Activated CD4-positive, alpha-beta T cell treated with anti-CD3 and anti-CD28 coated beads, Interleukin-2, amount 10 ng/mL, durations not matched to agents 7 days and 5 days (primary cell): ENCODE measurements around the gene XPA. TPM values are rescaled to one million over a fixed set of nuclear protein-coding genes. Genes with fewer than 3 reads are reported as not detected.

Source experiments
- CTCF ChIA-PET: fragments of 350-600 bp; sonication (Branson Sonifier 250); formaldehyde crosslinking; loops from one replicate; lab custom pipeline; 2021; ENCODE audit warnings: antibody characterized with exemption; lab: Charles Lee
- POLR2A ChIA-PET: fragments of 350-600 bp; sonication (Branson Sonifier 250); formaldehyde crosslinking; loops from one replicate; lab custom pipeline; 2021; ENCODE audit warnings: antibody characterized with exemption; lab: Charles Lee
- DNase-seq: peaks from one replicate; pipeline ENCODE4 v3.0.0-alpha.2; 2020
- H3K27ac Mint-ChIP-seq: one replicate; pipeline ENCODE4 v1.8.0; 2021; ENCODE audit warnings: mild to moderate bottlenecking, moderate library complexity, mixed read lengths
- H3K27me3 Mint-ChIP-seq: one replicate; pipeline ENCODE4 v1.8.0; 2021; ENCODE audit warnings: mixed read lengths
- H3K36me3 Mint-ChIP-seq: one replicate; pipeline ENCODE4 v1.8.0; 2021; ENCODE audit warnings: low read depth, mixed read lengths
- H3K4me1 Mint-ChIP-seq: one replicate; pipeline ENCODE4 v1.8.0; 2021; ENCODE audit warnings: mixed read lengths
- H3K4me3 Mint-ChIP-seq: one replicate; pipeline ENCODE4 v1.8.0; 2021; ENCODE audit warnings: mild to moderate bottlenecking, moderate library complexity, mixed read lengths
- H3K9me3 Mint-ChIP-seq: one replicate; pipeline ENCODE4 v1.8.0; 2021; ENCODE audit warnings: mixed read lengths
- total RNA-seq, 2 experiments: library from RNA; stranded (reverse); gene quantifications; one replicate each; pipeline ENCODE4 v1.2.3, GENCODE V29; 2021

The XPA gene
- total RNA-seq, 2 experiments from 2014 or later = 15.5 to 15.8 TPM

- peaks cover 18% of the 10 kb centered on the region for H3K4me1 Mint-ChIP-seq
- POLR2A ChIA-PET = no interaction called here
- H3K27ac Mint-ChIP-seq = no peak overlapping the region
- CTCF ChIA-PET = no interaction called here
- no peaks in the 10 kb centered on the region for H3K9me3 Mint-ChIP-seq
- peaks cover 68% of the 10 kb centered on the region for H3K36me3 Mint-ChIP-seq
- H3K4me3 Mint-ChIP-seq = no peak overlapping the region
- no peak for DNase-seq
- H3K27me3 Mint-ChIP-seq = no peaks in the 10 kb centered on the region
These were observed 28.7 kb downstream of the XPA start for GRCh38 chr9:97668485-97668884.

GRCh38 chr9:97666907-97667686, 30.0 kb downstream of the XPA start:
- CTCF ChIA-PET = interaction anchor here (0.5 to 1.4 kb wide), 3 partner anchors 9 to 78 kb away, joined by 3 to 4 read pairs (median 3); no protein-coding TSS in a partner anchor

DNA sequence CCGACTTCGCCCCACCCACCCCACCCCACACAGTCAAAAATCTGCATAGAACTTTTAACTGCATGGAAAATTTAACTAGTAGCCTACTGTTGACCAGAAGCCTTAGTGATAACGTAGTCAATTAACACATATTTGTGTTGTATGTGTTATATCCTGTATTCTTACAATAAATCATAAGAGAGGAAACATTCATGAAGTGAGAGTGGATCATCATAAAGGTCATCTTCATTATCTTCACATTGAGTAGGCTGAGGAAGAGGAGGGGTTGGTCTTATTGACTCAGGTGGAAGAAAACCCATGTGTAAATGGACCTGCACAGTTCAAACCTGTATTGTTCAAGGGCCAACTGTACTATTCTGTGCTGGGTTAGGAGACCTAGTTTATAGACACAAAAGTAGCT, 31.4 kb downstream of the XPA start:
- Mint-ChIP-seq H3K27me3 (no peaks in the 10 kb centered on the region), H3K4me3 (no peak overlapping the region), H3K36me3 (peaks cover 76% of the 10 kb centered on the region), H3K9me3 (no peaks in the 10 kb centered on the region), H3K27ac (no peak overlapping the region), H3K4me1 (peaks cover 18% of the 10 kb centered on the region)
- no peak for DNase-seq
- ChIA-PET CTCF (no interaction called here), POLR2A (no interaction called here)

More at GRCh38 chr9:97666907-97667686, 30.0 kb downstream of the XPA start:
- peak overlapping the region; percentile 7 for H3K27ac Mint-ChIP-seq
- H3K27me3 Mint-ChIP-seq = no peaks in the 10 kb centered on the region
- no peak overlapping the region for H3K4me3 Mint-ChIP-seq
- peaks cover 78% of the 10 kb centered on the region for H3K36me3 Mint-ChIP-seq
- no peaks in the 10 kb centered on the region for H3K9me3 Mint-ChIP-seq
- H3K4me1 Mint-ChIP-seq = peaks cover 18% of the 10 kb centered on the region
- POLR2A ChIA-PET = no interaction called here
- DNase-seq = no peak

GRCh38 chr9:97660847-97661246, 36.3 kb downstream of the XPA start:
- Mint-ChIP-seq H3K9me3 (no peaks in the 10 kb centered on the region), H3K36me3 (peaks cover 79% of the 10 kb centered on the region), H3K4me3 (no peak overlapping the region), H3K27ac (no peak overlapping the region), H3K27me3 (no peaks in the 10 kb centered on the region), H3K4me1 (peaks cover 6% of the 10 kb centered on the region)
- POLR2A ChIA-PET = no interaction called here
- no peak for DNase-seq
- CTCF ChIA-PET = interaction anchor here (0.6 kb wide), 1 partner anchor 611 kb away, joined by 3 read pairs; no protein-coding TSS in a partner anchor

DNA sequence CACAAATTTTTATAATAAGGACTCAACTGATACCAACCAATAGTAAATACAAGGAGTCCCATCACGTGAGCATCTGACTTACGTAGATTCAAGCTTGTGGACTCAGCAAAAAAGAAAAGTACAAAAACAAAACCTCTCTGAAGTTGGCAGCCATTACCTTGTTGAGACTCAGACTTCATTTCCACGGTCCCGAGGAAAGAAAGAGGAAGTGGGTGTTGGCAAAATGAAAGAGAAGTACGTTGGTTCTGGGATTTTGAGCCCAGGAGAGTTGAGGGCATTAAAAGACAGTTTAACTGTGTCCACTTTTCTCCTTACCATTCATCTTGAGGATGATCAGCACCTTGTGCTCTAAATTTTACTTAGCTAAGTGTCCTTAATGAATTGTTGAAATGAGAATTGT, 36.8 kb downstream of the XPA start:
- POLR2A ChIA-PET = no interaction called here
- DNase-seq = no peak
- peaks cover 5% of the 10 kb centered on the region for H3K4me1 Mint-ChIP-seq
- peaks cover 81% of the 10 kb centered on the region for H3K36me3 Mint-ChIP-seq
- H3K4me3 Mint-ChIP-seq = no peak overlapping the region
- CTCF ChIA-PET = no interaction called here
- no peaks in the 10 kb centered on the region for H3K9me3 Mint-ChIP-seq
- H3K27ac Mint-ChIP-seq = no peak overlapping the region
- no peaks in the 10 kb centered on the region for H3K27me3 Mint-ChIP-seq

GRCh38 chr9:97659771-97660170, 37.4 kb downstream of the XPA start:
- Mint-ChIP-seq H3K4me1 (peaks cover 5% of the 10 kb centered on the region), H3K9me3 (no peaks in the 10 kb centered on the region), H3K4me3 (no peak overlapping the region), H3K36me3 (peaks cover 81% of the 10 kb centered on the region), H3K27me3 (no peaks in the 10 kb centered on the region), H3K27ac (no peak overlapping the region)
- no peak for DNase-seq
- ChIA-PET POLR2A (no interaction called here), CTCF (interaction anchor here (0.7 to 1.0 kb wide), 2 partner anchors 15 to 20 kb away, joined by 3 read pairs; no protein-coding TSS in a partner anchor)

GRCh38 chr9:97658707-97659106, 38.4 kb downstream of the XPA start:
- Mint-ChIP-seq H3K9me3 (no peaks in the 10 kb centered on the region), H3K36me3 (peaks cover 80% of the 10 kb centered on the region), H3K4me1 (peaks cover 2% of the 10 kb centered on the region), H3K27ac (no peak overlapping the region), H3K27me3 (no peaks in the 10 kb centered on the region), H3K4me3 (no peak overlapping the region)
- DNase-seq = no peak
- CTCF ChIA-PET = no interaction called here
- POLR2A ChIA-PET = no interaction called here

DNA sequence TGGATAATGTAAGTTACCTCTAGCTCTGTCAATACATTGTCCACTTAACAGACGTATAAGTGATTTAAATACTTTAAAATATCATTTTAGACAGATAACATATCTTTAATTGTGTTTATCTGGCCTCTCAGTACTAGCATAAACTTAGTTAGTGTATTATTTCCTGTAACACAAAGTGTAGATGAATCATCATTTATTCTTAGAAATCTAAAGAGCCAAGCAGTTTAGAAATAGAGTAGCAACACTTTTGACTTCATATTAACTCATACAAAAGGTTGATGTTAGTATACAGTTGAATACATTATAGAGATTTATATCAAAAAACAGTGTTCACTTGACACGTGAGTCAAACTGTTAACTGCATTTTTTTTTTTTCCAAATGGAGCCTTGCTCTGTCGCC, 45.5 kb downstream of the XPA start:
- DNase-seq = no peak
- H3K36me3 Mint-ChIP-seq = peaks cover 51% of the 10 kb centered on the region
- H3K27ac Mint-ChIP-seq = no peak overlapping the region
- H3K4me1 Mint-ChIP-seq = peaks cover 6% of the 10 kb centered on the region
- H3K4me3 Mint-ChIP-seq = no peak overlapping the region
- ChIA-PET CTCF (interaction anchor here (1.6 kb wide), 1 partner anchor 28 kb away, joined by 3 read pairs; no protein-coding TSS in a partner anchor), POLR2A (no interaction called here)
- H3K9me3 Mint-ChIP-seq = no peaks in the 10 kb centered on the region
- H3K27me3 Mint-ChIP-seq = no peaks in the 10 kb centered on the region

GRCh38 chr9:97647996-97648395, 49.1 kb downstream of the XPA start:
- no peak for DNase-seq
- Mint-ChIP-seq H3K27me3 (no peaks in the 10 kb centered on the region), H3K9me3 (no peaks in the 10 kb centered on the region), H3K4me1 (peaks cover 6% of the 10 kb centered on the region), H3K27ac (no peak overlapping the region), H3K4me3 (no peak overlapping the region), H3K36me3 (peaks cover 41% of the 10 kb centered on the region)
- ChIA-PET CTCF (interaction anchor here (1.0 kb wide), 1 partner anchor 15 kb away, joined by 5 read pairs; no protein-coding TSS in a partner anchor), POLR2A (no interaction called here)

GRCh38 chr9:97645720-97646119, 51.4 kb downstream of the XPA start:
- Mint-ChIP-seq H3K9me3 (no peaks in the 10 kb centered on the region), H3K4me3 (no peak overlapping the region), H3K27ac (no peak overlapping the region), H3K4me1 (peaks cover 2% of the 10 kb centered on the region), H3K36me3 (peaks cover 44% of the 10 kb centered on the region), H3K27me3 (no peaks in the 10 kb centered on the region)
- DNase-seq = no peak
- ChIA-PET CTCF (interaction anchor here (0.6 to 1.6 kb wide), 5 partner anchors 9 to 227 kb away, joined by 3 to 4 read pairs (median 3); partner anchors contain the start of gene NCBP1), POLR2A (no interaction called here)

DNA sequence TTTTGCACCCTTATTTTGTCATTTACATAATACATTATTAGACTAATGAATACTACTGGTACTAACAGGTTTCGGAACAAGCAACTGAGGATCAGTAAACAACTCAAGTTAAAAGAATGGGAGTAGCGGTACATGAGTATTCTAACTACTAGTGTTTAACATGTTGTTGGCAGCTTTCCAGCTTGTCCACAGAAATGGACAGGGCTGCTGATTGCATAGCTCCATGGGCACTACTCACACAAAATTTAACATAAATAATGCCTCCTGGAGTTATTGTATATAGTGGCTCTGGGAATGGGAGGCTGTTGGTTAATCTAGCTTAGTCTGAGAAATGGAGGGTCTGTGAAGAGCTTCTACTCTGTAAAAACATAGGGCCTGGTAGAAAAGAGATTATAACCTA, 56.8 kb downstream of the XPA start:
- H3K9me3 Mint-ChIP-seq = no peaks in the 10 kb centered on the region
- POLR2A ChIA-PET = no interaction called here
- H3K36me3 Mint-ChIP-seq = peaks cover 42% of the 10 kb centered on the region
- peaks cover 38% of the 10 kb centered on the region for H3K4me1 Mint-ChIP-seq
- no peak overlapping the region for H3K27ac Mint-ChIP-seq
- H3K27me3 Mint-ChIP-seq = no peaks in the 10 kb centered on the region
- DNase-seq = no peak
- CTCF ChIA-PET = interaction anchor here (0.6 to 1.3 kb wide), 2 partner anchors 9 to 19 kb away, joined by 3 read pairs; no protein-coding TSS in a partner anchor
- H3K4me3 Mint-ChIP-seq = no peak overlapping the region

DNA sequence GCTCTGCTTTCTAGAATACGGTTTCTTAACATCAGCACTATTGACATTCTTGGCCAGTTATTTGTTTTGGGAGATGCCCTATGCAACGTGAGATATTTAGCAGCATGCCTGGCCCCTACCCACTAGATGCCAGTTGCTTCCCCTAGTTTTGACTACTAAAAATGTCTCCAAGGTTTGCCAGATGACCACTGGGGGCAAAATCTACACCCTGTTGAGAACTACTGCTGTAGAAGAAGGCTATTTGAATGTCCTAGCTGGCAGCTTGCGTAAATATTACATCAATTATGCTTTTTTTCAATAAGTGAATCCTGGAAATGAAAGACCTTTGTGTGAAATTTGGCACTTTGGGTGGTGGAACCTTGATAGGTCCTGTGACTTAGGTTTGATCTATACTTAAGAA, 58.5 kb downstream of the XPA start:
- H3K27me3 Mint-ChIP-seq = no peaks in the 10 kb centered on the region
- H3K27ac Mint-ChIP-seq = no peak overlapping the region
- ChIA-PET POLR2A (no interaction called here), CTCF (interaction anchor here (0.8 to 1.4 kb wide), 3 partner anchors 9 to 782 kb away, joined by 3 to 4 read pairs (median 3); no protein-coding TSS in a partner anchor)
- H3K4me1 Mint-ChIP-seq = peaks cover 48% of the 10 kb centered on the region
- no peak overlapping the region for H3K4me3 Mint-ChIP-seq
- no peak for DNase-seq
- H3K9me3 Mint-ChIP-seq = no peaks in the 10 kb centered on the region
- H3K36me3 Mint-ChIP-seq = peaks cover 33% of the 10 kb centered on the region

GRCh38 chr9:97636903-97637302, 60.2 kb downstream of the XPA start:
- no peaks in the 10 kb centered on the region for H3K9me3 Mint-ChIP-seq
- no peak overlapping the region for H3K27ac Mint-ChIP-seq
- ChIA-PET POLR2A (interaction anchor here (0.7 kb wide), 1 partner anchor 615 kb away, joined by 3 read pairs; no protein-coding TSS in a partner anchor), CTCF (interaction anchor here (0.6 kb wide), 1 partner anchor 560 kb away, joined by 3 read pairs; no protein-coding TSS in a partner anchor)
- peaks cover 22% of the 10 kb centered on the region for H3K36me3 Mint-ChIP-seq
- DNase-seq = no peak
- H3K4me1 Mint-ChIP-seq = peaks cover 56% of the 10 kb centered on the region
- peak overlapping the region; percentile 7 for H3K4me3 Mint-ChIP-seq
- H3K27me3 Mint-ChIP-seq = no peaks in the 10 kb centered on the region
